SKM-1 treated with dmso at 0.1 percent for 144 hours (cell line): ENCODE measurements around the gene NOC4L.
"Not testable (repeated sequence)": the region's sequence is repeated elsewhere in the genome, so short reads cannot be mapped to it uniquely, and the experiment has no call there.

Source experiments
- DNase-seq: peaks from one replicate; lab custom pipeline; 2025; ENCODE audit not compliant: unreplicated experiment; lab: John Stamatoyannopoulos, UW

The NOC4L gene

GRCh38 chr12:132123970-132124765, 20.1 kb upstream of the NOC4L start:
- DNase-seq, result no peak

DNA sequence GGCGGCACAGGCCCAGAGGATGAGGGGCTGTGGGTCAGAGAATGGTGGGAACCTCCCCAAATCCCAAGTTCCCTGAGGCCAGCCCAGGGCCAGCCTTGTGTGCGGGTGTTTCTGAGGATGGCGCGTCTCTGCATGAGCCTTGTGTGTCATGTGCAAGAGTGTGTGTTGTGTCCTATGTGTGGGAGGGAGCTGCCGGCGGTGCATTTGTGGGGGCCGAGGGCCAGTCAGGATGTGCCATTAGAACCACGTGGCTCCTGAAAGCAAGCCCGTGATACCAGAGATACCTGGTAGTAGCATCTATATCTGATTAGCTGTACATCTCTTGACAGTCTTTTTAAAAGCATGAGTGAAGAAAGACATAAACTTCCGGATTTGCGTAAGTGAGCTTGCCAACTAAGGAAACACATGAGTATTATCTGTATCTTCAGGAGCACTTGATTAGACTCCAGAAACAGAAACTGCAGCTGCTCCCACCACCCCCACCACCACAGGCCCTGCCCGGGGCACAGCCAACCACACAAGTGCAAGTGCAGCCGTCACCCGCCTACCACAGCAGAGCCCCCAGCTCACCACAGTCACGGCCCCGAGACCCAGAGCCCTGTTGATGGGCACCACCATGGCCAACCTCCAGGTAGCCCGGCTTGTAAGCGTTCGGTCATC, 19.4 kb upstream of the NOC4L start:
- no peak for DNase-seq

DNA sequence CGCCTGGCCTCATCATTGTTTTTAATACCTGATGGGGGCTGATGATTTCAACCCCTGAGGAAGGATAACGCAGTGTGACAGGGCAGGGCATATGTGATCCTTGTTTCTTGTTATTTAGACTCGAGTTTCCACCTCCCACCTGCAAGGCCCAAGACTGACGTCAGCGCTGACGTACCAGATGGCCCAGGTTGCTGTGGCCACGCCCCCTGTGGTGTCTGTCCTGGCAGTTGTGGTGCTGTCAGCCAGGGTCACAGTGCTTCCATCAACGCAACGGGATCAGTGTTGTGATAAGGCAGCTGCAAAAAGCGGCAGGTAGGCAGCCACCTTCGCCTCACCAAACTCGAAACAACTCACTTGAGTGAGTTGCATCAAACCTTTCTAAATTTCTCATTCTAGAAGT, 18.5 kb upstream of the NOC4L start:
- no peak for DNase-seq

DNA sequence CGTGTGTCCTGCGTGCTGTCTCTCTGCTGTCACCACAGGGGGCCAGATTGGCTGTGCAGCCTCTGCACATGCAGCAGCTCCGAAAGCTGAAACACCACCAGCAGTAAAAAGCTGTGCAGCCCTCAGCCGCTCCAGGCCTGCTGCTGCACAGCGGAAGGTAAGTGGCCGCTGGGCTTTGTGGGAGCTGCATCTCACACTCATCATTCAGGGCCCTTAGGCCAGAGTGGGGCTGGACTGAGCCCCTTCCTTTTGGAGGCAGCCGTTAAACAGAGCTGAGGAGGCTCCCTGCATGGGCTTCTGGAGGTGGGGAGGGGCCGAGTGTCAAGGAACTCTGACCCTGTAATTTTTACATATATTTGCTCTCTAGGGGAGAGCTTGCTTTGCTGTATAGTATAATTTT, 17.2 kb upstream of the NOC4L start:
- no peak for DNase-seq

DNA sequence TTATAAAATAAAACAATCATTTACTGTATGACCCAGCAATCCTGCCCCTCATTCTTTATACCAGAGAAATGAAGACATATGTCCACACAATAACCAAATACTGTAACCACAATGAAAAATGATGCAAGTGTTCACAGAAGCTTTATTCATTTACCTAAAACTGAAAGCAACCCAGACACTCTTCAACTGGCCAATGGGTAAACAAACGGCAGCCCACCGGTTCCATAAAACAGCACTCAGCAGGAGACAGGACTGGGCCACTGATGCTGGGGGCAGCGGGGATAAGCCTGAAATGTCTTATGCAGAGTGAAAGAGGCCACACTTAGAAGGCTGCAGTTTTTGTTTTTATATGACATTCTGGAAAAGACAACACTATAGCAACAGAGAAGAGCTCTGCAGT, 15.2 kb upstream of the NOC4L start:
- DNase-seq, result no peak

DNA sequence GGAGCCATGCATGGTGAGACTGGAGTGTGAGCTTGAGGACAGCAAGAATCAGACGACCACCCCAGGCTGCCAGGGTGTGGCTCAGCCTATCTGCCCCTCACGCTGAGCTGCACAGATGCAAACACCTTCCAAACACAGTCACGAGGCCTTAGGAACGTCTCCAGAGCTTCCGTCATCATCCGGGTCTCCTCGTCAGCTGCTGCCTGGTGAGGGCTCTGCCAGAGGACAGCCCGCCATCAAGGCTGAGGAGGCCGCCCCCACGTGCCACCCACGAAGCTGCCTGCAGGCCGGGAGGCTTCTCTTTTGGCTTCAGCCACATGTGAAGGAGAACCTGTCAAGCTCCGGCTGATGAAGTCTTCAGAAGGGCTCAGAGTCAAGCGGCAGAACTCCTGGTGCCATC, 13.6 kb upstream of the NOC4L start:
- DNase-seq, result no peak

DNA sequence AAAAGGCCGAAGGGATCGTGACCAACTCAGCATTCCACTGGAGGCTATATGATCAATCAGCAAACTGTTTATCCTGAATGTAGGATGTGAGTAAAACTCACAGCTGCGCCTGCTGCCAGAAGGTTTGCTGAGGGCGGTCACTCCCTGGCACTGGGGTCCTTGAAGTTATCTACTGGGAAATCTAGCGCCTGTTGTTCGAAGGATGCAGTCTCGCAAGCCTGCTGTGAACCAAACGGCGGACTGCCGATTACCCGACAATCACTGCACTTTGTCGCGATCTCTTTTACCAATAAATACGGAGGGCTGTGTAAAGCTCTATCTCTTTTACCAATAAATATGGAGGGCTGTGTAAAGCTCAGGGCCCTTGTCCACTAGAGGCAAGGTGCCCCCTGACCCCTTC, 13.0 kb upstream of the NOC4L start:
- no peak for DNase-seq

DNA sequence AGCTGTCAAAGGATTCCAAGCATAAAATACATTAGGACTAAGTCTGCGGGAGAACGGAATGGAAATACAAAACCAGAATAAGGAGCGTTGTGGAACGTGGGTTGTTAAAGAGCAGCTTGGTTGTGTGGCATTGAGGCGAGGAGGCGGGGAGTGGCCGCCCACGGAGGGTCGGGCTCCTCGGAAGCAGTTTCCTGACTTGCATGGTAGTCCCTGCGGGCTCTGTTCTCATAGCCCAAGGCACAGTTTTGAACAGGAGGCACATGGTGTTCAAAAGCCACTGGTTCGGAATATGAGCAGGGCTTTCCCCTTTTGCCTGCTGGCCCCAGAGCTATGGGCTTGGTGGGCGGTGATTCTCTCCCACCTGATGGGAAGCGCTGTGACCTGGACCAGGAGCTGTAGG, 12.3 kb upstream of the NOC4L start:
- no peak for DNase-seq

- DNase-seq, result no peak
Observed at GRCh38 chr12:132132609-132133430, 11.4 kb upstream of the NOC4L start.

GRCh38 chr12:132133952-132134652, 10.2 kb upstream of the NOC4L start:
- no peak for DNase-seq

DNA sequence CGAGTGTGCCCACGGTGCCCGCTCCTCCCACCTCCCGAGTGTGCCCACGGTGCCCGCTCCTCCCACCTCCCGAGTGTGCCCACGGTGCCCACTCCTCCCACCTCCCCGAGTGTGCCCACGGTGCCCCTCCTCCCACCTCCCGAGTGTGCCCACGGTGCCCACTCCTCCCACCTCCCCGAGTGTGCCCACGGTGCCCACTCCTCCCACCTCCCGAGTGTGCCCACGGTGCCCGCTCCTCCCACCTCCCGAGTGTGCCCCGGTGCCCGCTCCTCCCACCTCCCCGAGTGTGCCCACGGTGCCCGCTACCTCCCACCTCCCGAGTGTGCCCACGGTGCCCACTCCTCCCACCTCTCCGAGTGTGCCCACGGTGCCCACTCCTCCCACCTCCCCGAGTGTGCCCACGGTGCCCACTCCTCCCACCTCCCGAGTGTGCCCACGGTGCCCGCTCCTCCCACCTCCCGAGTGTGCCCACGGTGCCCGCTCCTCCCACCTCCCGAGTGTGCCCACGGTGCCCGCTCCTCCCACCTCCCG, 9.5 kb upstream of the NOC4L start:
- DNase-seq, result not testable (repeated sequence)

DNA sequence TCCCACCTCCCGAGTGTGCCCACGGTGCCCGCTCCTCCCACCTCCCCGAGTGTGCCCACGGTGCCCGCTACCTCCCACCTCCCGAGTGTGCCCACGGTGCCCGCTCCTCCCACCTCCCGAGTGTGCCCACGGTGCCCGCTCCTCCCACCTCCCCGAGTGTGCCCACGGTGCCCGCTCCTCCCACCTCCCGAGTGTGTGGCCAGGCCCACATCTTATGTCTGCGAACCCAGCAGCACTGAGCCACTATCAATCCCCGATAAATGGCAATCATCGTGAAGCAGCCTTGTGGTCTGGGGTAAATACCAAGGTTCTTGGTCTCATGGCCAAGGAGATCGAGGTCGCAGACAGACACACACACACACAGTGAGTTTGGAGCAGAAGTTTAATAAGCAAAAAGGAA, 8.0 kb upstream of the NOC4L start:
- not testable (repeated sequence) for DNase-seq

- DNase-seq, result no peak
Observed at GRCh38 chr12:132137483-132138125, 6.7 kb upstream of the NOC4L start.

DNA sequence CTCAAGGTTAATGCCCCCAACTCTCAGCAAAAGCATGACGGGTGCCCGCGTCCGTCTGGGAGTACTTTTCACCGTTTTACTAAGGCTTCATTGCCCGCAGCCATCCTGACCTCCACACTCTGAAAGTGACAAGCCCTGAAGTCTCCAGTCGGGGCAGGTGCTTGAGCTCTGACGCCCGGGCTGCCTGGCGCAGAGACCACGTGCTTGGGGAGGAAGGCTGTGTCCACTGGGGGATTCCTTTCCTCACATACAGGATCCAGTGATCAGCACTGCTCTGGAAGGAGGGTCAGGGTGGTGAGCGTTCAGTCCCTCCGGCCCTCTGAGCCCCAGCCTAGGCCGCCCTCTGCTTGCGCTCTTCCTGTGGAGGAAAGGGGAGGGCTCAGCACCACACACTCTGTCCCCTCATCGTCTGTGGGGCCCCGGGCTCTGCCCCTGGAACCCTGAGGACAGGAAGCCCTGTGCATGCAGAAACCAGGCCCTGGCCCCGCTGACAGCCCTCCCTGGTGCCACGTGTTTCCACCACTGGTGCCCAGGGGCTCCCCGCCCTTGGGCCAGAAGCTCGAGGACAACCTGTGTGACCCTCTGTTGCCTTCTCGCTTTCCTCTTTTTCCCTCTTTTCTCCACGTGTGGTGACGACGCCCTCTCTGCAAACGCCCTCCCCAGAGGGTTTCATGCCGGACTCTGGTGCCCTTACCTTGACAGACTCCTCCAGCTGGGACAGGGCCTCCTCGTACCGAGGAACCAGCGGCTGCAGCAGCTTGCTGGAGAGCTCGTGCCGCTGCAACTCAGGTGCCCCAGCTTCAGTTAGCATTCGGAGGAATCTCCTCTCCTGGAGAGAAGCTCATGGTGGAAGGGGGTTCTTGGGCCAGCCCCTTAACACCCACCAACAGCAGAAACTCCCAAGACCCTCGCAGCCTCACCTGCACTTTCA, 5.1 kb upstream of the NOC4L start:
- no peak for DNase-seq

- no peak for DNase-seq
Observed at GRCh38 chr12:132139912-132140311, 4.3 kb upstream of the NOC4L start.

GRCh38 chr12:132140501-132140900, 3.8 kb upstream of the NOC4L start:
- DNase-seq, result no peak

- no peak for DNase-seq
Observed at GRCh38 chr12:132140918-132141841, 3.1 kb upstream of the NOC4L start.

- no peak for DNase-seq
Observed at GRCh38 chr12:132141976-132142678, 2.1 kb upstream of the NOC4L start.
